GM19025 (cell line): ENCODE measurements around the gene NDRG2.
"Not testable (repeated sequence)": the region's sequence is repeated elsewhere in the genome, so short reads cannot be mapped to it uniquely, and the experiment has no call there.

Experiments used
- ATAC-seq: cut with Tn5 transposase; IDR thresholded peaks from one replicate; pipeline ENCODE4 v1.9.1; 2021; ENCODE audit warnings: mild to moderate bottlenecking, low read depth, moderate library complexity; ENCODE audit not compliant: unreplicated experiment

NDRG2 gene

DNA sequence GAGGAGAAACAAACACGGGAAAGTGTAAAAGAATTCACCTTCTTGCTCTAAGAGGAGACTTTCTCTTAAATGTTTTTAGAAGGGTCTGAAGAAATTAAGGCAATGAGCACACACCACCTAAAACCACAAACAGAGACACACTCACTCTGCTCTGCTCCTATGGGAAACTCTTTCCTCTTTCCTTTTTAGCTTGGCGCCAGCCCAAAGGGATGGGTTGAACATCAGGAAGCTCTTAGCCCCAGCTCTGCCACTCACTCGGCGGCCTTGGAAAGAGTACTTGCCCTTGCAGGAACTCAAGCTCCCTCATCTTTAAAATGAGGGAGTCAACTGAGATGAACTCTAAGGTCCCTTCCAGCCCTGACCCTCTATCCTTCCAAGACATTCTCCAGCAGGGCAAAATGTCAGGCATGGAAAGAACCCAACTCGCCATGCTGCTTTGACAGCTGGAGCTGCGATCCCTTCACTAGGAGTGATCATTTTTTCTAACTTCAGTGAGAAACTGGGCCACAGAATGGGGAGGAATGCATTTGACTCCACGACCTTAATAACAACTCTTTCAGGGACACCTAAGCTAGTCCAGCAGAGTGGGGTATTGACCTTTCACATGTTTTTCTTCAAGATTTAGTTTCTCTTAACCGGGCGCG lies 31.8 kb upstream of the NDRG2 start:
- ATAC-seq: no peak

DNA sequence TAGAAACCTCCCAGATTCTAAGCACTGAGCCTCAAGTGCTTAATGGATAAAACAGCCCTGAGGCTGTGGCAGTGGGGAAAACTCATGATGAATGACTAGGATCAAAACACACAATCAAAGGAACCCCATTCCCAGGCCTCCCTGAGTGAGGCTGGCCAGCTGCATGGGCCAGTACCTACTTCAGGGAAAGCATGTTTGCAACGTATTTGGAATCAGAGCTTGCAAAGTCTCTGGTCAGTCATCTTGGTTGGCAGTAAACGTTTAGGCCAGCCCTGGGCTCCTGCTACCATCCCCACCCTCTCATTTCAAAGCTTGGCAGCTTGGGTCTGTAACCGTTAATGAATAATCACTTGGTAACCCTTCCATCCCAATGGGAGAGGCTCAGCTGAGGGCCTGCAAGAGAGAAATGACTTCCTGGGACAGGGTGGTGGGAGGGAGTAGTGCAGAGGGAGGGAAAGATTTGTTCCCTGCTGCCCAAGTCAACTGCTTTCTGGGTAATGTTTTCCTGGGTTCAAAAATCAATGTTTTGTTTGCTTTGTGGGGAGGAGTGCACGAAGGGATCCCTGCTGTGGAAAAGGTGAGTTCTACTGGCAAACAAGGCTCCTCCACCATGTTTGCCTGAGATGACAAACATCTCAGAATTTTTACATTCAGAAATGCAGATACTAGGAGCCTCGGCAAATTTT lies 30.7 kb upstream of the NDRG2 start:
- ATAC-seq: no peak

- no peak for ATAC-seq
Measured at GRCh38 chr14:21054768-21055145, 29.9 kb upstream of the NDRG2 start.

GRCh38 chr14:21054123-21054767 lies 29.4 kb upstream of the NDRG2 start:
- no peak for ATAC-seq

DNA sequence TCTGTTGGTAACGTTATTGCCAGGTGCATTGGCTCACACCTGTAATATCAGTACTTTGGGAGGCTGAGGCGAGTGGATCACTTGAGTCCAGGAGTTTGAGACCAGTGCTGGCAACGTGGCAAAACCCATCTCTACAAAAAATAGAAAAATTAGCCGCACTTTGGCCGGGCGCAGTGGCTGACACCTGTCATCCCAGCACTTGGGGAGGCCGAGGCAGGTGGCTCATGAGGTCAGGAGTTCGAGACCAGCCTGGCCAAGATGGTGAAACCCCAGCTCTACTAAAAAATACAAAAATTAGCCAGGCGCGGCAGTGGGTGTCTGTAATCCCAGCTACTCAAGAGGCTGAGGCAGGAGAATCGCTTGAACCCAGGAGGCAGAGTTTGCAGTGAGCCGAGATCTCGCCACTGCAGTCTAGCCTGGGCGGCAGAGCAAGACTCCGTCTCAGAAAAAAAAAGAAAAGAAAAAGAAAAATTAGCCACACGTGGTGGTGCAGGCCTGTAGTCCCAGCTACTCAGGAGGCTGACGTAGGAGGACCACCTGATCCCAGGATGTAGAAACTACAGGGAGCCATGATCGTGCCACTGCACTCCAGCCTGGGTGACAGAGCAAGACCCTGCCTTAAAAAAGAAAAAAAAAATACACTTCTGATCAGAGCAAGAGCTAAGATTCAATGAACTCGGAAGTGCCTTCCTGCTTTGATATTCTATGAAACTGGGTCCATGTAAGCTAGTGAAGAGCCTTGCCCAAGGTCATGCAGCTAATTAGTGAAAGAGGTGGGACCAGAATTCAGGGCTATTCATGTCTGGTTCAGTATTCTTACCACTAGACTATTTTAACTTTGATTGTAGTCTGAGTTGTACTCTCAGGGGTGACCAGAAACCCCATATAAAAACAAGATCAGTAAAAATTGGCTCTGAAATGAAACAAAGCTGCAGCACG lies 28.6 kb upstream of the NDRG2 start:
- ATAC-seq: no peak

DNA sequence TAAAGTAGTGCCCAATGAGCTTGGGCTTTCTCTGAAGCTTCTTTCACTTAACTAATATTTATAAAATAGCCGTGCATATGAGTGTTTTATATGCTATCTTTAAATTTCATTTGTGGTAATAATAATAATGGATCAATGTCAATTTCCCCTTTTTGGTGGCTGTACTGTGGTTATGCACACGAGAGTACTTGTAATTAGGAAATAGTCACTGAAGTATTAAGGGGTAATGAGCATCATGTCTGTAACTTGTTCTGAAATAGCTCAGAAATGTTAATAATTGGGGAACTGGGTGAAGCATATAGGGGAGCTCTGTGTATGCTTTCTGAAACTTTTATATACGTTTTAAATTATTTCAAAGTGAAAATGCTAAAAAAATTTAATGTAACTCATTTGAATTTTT lies 25.7 kb upstream of the NDRG2 start:
- ATAC-seq: no peak

DNA sequence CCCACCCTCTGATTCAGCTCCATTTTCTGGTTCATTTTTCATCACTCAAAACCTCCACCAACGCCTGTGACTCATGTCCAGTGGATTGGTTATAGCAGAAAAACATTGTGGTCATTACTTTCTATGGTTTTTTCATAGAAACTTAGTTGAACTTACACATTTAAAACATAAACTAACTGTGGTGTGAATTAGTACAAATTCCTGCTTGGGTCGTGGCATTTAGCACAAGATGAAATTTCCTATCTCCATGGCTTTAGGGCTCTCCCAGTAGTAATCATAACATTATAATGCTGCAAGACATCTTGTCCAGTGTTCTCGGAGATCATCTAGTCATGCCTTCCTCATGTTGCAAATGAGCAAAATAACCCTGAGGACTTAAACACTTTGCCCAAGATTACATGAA lies 24.4 kb upstream of the NDRG2 start:
- ATAC-seq: no peak

GRCh38 chr14:21048638-21049037 lies 23.8 kb upstream of the NDRG2 start:
- ATAC-seq: no peak

- ATAC-seq: no peak
Measured at GRCh38 chr14:21047378-21047781, 22.5 kb upstream of the NDRG2 start.

- ATAC-seq: no peak
Measured at GRCh38 chr14:21043974-21044618, 19.2 kb upstream of the NDRG2 start.

GRCh38 chr14:21043387-21043973 lies 18.6 kb upstream of the NDRG2 start:
- ATAC-seq: no peak

DNA sequence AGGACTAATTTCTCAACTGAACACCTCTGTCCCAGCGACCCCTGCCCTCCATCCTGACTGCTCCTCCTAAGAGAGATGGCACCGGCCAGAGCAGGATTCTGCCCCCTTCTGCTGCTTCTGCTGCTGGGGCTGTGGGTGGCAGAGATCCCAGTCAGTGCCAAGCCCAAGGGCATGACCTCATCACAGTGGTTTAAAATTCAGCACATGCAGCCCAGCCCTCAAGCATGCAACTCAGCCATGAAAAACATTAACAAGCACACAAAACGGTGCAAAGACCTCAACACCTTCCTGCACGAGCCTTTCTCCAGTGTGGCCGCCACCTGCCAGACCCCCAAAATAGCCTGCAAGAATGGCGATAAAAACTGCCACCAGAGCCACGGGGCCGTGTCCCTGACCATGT lies 18.1 kb upstream of the NDRG2 start:
- no peak for ATAC-seq

DNA sequence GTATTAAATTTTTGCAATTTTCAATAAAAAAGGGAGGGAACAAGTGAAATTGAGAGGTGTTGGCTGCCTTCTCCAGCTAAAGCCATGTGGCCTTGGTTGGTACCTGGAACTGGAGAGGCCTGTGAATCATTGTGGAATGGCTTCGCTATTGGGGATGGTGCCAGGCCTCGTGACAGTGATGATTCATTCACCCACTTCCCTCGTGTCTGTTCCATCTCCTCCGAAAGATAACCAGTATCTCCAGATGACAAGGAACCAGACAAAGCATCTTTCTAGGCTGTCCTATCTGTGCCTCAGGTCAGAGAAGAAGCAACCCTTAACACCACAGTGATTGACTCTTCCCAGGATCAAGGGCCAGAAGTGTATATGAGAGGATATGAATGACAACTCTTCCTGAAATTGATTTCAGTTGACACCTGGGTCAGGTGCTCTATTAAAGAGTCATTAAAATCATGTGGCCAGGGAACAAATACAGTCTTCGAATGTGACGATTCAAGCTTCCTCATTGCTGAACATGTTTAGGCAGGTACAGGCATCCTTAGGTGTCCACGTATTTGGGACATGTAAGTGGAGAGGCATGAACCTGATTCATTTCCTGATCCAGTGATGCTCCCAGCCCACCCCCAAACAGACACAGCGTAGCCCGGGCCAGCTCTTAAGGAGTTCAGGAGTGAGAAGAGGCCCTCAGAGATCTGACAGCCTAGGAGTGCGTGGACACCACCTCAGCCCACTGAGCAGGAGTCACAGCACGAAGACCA lies 17.0 kb upstream of the NDRG2 start, which contains the start of gene RNASE7:
RNASE7 (plus strand) TSS at position 687 of the 758 bp plus-strand sequence. CDS start 631 bp downstream, outside the sequence.
- no peak for ATAC-seq

DNA sequence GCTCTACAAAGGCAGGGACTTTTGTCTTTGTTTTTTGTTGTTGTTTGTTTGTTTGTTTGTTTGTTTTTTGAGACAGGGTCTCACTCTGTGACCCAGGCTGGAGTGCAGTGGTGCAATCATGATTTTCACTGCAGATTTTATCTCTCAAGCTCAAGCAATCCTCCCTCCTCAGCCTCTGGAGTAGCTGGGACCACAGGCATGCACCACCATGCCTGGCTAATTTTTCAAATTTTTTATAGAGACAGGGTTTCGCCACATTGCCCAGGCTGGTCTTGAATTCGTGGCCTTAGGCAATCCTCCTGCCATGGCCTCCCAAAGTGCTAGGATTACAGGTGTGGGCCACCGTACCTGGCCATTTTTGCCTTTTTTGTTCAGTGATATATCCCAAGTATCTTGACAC lies 16.1 kb upstream of the NDRG2 start:
- not testable (repeated sequence) for ATAC-seq

DNA sequence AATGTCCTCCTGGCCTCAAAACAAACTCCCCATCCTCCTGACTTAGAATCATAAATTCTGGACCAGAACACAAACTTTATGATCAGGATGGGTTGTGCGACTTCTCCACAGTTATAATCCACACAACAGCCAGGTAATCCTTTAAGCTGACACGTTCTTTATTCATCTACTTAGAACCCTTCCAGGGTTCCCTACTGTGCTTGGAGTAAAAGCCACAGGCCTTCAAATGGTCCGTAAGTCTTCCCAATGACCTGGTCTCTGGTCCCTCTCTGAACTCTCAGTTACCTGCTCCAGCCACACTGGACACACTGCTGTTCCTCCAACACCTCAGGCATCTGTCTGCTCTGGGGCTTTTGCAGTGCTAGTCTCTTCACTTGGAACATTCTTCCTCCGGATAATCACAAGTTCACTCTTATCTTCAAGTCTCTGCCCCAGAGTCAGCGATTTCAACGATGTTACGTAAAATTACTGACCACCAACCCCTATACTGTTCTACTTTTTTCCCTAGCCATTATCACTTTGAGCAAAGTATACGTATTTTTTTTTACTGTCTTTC lies 15.6 kb upstream of the NDRG2 start:
- no peak for ATAC-seq

DNA sequence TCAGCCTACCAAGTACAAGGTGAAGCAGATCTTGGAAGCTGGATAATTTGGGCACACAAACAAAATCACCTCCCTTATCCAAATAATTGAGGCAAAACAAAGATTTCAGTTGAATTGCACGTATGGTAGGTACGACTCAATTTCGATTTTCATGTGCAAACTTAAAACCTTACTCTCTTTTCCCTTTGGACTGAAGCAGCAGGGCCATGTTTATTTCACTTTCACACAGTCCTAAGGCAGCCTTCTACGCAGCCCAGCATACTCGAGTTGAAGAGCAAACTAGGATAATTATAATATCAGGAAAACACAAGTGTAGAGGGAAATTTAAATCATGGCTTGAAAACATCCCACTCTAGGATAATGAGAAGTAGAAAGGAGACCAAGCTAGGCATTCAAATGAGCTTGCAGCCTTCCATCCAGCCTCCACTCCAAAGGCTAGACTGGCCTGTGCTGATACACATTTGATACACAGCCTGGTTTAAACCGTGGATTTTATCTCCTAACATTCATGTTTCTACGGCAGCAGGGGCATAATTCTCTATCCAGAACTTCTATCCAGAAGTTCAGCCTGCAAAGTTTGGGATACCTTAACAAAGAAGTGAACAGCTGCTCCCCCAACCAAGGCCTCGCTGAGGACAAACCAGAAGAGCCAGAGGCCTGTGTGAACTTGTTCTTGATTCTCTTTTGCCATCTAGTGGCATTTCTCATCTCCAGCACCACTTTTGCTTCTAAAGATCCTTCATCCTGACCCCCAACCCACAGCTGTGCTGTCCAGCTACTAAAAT lies 14.9 kb upstream of the NDRG2 start:
- ATAC-seq: no peak

GRCh38 chr14:21038441-21039422 lies 13.9 kb upstream of the NDRG2 start:
- ATAC-seq: no peak
